Left hindlimb (tissue), 1 donor: ENCODE results near the gene ADORA1.

Experiments
- DNase-seq: peaks from one replicate; pipeline ENCODE4 v3.0.0-alpha.2; 2018

The ADORA1 gene

DNA sequence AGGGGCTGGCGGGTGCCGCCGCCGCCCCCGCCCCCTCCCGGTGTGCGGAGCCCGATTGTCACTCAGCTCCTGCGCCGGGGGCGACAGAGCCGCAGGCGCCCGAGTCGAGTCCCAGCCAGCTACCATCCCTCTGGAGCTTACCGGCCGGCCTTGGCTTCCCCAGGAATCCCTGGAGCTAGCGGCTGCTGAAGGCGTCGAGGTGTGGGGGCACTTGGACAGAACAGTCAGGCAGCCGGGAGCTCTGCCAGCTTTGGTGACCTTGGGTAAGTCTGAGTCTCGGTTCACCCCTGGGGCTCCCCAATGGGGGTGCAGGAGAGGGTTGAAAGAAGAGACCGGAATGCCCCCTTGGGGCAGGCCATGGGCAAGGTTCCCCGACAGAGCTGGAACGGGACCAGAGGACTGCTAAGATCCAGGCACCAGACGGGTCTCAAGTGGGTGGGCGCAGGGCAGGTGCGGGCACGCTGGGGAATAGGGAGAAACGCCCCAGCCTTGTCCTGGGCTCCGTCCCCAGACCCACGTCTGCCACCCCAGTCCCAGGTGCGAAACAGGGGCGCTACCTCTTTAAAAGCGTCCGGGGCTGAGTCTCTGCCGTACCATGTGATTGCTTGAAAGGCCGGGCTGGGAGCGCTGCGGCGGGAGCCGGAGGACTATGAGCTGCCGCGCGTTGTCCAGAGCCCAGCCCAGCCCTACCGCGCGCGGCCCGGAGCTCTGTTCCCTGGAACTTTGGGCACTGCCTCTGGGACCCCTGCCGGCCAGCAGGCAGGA lies at the start of gene ADORA1:
TSS of gene ADORA1 (plus strand) at position 61 of the 765 bp plus-strand sequence. CDS start 1,116 bp downstream, outside the sequence.
- peak; percentile 59 for DNase-seq

GRCh38 chr1:203077956-203078355 lies 49.6 kb upstream of the ADORA1 start:
- DNase-seq, result no peak

DNA sequence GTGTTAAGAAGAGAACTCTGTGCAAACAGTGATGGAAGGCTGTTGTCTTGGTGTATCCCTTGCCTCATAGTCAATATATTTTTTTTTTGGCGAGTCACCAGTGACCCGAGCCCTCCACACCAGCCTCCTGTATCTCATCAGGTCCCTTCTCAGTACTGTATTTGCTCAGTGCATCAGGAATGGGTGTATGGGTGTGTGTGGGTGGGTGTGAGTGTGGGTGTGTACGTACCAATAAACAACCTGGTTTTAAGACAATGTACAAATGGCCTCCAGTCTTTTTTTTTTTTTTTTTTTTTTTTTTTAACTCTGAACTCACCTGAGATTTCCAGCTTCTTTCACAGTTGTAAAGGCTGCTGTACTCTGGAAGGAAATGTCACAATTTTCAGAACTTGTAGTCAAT lies 49.0 kb upstream of the ADORA1 start:
- DNase-seq, result no peak

DNA sequence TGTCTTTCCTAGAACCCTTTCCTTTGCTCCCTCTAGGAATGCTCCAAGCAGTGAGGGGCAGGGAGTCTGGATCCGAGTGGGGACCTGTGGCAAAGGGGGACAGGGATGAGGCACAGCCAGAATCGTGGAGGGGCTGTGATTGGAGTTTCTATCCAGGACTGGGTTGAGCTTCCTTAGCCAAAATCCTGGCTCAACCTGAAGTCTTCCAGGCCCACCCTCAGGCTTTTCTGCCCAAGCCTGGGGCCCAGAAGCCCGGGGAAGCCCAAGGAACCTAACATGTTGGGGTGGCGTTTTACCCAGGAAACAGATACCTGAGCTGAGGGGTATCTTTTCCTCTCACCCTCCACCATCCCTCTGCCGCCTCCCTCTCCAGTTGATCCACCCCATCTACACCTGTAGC lies 47.1 kb upstream of the ADORA1 start:
- no peak for DNase-seq

- DNase-seq, result no peak
These were observed 45.9 kb upstream of the ADORA1 start for GRCh38 chr1:203081465-203082230.

DNA sequence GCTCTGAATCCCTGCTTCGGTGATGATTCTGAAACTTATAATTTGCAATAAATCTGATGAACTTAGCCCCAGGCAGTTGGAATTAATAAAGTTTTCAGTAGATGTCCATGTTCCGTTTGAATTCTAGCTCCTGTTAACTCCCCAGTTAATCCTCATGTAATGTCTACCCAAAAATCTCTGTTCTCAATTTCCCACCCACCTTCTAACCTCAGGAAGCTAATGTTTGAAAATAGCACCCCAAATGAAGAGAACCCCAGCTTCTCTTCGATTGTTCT lies 45.4 kb upstream of the ADORA1 start:
- DNase-seq, result no peak

- no peak for DNase-seq
These were observed 44.7 kb upstream of the ADORA1 start for GRCh38 chr1:203082571-203083462.

DNA sequence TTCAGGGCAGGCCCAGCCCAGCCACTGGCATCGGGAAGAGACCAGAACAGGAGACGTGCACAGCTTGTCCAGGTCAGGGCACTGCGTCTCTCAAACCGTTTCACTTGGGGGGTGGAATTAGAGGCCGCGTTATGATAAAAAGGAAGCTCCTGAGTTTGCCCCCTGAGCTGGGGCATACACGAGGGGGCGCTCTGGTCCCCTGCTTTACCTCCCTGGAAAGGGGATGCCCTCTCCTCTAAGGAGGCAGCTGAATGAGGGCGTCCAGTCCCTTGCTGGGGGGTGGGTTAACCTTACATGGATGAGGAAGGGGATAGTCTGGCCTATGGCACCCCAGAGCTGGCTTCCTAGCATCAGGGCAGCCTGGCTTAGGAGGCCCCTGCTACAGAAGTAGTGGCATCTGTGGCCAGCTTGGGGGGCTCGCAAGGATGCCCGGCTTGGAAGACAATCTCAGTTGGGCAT lies 44.0 kb upstream of the ADORA1 start:
- DNase-seq, result no peak

GRCh38 chr1:203084588-203085527 lies 42.7 kb upstream of the ADORA1 start:
- no peak for DNase-seq

DNA sequence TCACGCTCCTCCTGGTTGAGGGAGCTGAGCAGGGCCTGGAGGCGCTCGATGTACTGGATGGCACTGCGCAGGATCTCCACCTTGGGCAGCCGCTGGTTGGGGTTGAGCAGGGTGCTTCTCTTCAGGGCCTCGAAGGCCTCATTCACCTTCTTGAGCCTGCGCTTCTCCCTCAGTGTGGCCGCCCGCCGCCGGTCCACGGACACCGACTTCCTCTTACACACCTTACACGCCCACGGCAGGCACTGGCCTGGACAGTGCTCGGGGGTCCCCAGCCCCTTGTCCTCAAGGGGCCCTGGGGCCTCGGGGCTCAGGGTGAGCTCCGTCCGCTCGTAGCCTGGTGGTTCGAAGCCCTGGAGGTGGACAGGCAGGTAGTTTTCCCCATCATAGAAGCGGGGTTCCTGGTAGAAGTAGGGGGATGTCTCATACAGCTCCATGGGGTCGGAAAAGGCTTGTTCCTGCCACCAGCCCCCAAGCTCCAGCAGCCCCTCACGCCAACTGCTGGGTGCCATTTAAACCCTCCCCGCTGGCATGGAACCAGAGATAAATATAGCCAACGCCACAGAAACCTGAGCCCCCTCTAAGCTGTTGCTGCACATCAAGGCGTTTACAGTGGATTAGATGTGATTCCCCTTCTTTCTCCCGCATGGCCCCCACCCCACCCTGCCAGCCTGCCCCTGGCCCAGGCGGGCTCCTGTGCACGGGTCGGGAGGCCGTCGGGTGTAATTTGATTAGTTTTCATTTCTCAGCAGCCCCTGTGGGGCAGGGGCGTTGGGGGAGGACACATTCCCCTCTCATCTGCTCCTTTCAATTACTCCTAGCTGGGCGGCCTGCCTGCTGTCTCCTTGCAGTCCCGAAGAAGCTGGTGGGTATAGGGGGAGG lies 41.8 kb upstream of the ADORA1 start, which contains the start of gene MYOG:
TSS of gene MYOG (minus strand) at position 485 of the 879 bp plus-strand sequence. CDS start at position 434, 51 bp downstream.
- DNase-seq, result peak; percentile 65

GRCh38 chr1:203086992-203087763 lies 40.3 kb upstream of the ADORA1 start:
- no peak for DNase-seq

- DNase-seq, result no peak
These were observed 39.1 kb upstream of the ADORA1 start for GRCh38 chr1:203088441-203088840.

DNA sequence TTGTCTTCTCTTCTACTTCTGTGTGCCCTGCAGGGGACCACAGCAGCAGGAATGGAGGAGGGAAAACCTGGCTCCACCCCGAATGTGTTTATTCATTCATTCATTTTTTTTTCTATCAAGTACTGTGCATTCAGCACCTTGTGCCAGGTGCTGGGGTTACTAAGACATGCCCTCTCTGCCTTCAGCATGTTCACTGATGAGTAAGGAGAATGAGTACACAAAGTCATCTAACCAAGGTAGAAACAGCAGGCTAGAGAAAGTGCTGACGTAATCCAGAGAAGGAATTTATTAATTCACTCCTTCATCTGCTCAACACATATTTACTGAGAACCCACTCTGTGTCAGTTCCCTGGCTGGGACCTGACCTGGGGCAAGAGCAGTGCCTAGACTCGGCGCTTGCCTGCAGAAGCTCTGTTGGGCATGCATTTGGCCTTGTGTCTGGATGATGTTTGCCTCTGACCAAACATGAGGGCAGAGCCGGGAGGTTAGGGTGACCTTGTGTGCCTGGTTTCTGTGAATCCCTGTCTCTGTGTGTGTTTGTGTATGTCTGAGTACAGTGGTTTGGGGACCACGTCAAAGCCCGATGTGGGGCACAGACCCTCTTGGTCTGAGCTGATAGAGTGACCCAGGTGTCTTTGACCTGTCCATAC lies 38.4 kb upstream of the ADORA1 start:
- DNase-seq, result no peak

DNA sequence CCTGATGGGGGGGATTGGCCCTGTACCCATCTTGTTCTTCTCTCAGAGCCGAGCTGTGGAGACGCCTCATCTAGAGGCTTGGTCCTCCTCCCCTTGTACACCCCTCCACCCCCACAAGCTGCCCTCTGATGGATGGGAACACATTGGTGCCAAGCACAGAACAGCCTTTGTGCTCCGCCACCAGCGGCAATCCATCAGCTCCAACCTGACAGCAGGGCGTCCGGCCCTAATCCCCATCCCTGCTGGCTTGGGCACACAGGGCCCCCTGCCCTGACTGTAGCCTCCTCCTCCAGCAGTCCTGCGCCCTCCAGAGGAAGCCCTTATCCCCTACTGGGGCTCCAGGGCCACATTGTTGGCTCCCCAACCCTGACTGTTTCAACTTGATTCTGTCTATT lies 37.9 kb upstream of the ADORA1 start:
- peak; percentile 75 for DNase-seq

DNA sequence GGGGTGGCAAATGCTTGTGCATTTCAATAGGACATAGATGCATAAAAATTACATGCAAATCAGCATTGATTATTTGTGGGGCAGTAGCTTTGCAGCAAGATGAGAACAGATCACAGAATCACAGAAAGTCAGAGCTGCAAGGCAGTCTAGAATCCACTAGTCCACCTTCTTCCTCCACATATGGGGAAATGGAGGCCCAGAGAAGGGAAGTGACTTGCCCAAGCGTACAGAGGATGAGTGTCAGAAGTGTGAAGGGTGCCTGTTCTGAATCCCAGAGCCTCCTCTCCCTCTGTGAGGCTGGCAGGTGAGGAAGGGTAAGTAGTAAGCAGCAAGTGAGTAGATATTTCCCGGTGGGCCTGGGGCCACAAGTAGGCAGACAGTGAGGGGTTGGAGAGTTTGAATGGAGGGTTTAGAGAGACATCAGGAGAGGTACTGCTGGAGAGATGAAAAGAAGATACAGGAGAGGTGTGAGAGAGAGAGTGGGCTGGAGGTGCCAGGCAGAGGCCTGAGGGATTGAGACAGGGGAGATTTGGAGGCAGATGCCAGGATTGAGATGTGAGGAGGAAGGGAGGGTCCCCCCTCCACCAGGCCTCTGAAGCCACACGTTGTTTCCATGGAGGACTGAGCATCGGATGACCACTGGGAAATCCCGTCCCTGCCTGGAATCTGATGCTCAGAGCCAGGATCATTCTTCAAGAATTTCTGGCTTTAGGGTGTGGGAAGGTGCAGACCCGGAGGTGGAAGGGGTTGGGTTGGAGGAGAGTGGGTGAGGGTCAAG lies 36.9 kb upstream of the ADORA1 start:
- DNase-seq, result no peak

GRCh38 chr1:203091199-203091477 lies 36.4 kb upstream of the ADORA1 start:
- no peak for DNase-seq

GRCh38 chr1:203091761-203092330 lies 35.7 kb upstream of the ADORA1 start:
- DNase-seq, result no peak

- no peak for DNase-seq
These were observed 33.6 kb upstream of the ADORA1 start for GRCh38 chr1:203093754-203094410.
